Activated CD4-positive, alpha-beta memory T cell treated with anti-CD3 and anti-CD28 coated beads for 36 hours (primary cell): ENCODE data around the gene ENTPD7. TPM values are rescaled to one million over a fixed set of nuclear protein-coding genes. Genes with fewer than 3 reads are reported as not detected.

Experiments
- CTCF ChIA-PET: fragments of 350-600 bp; sonication (Branson Sonifier 250); formaldehyde crosslinking; loops from one replicate; lab custom pipeline; 2021; ENCODE audit warnings: antibody characterized with exemption, inconsistent platforms; lab: Charles Lee
- POLR2A ChIA-PET: fragments of 350-600 bp; sonication (Branson Sonifier 250); formaldehyde crosslinking; loops from one replicate; lab custom pipeline; 2021; ENCODE audit warnings: antibody characterized with exemption; lab: Charles Lee
- DNase-seq: peaks from one replicate; pipeline ENCODE4 v3.0.0-alpha.2; 2020
- H3K27ac Mint-ChIP-seq: one replicate; pipeline ENCODE4 v1.8.0; 2021; ENCODE audit warnings: mixed read lengths
- H3K27me3 Mint-ChIP-seq: one replicate; pipeline ENCODE4 v1.8.0; 2021; ENCODE audit warnings: mixed read lengths
- H3K36me3 Mint-ChIP-seq: one replicate; pipeline ENCODE4 v1.8.0; 2021; ENCODE audit warnings: mixed read lengths
- H3K4me1 Mint-ChIP-seq: one replicate; pipeline ENCODE4 v1.8.0; 2021; ENCODE audit warnings: low read depth, mixed read lengths
- H3K4me3 Mint-ChIP-seq: one replicate; pipeline ENCODE4 v1.8.0; 2021; ENCODE audit warnings: mild to moderate bottlenecking, mixed read lengths
- H3K9me3 Mint-ChIP-seq: one replicate; pipeline ENCODE4 v1.8.0; 2021; ENCODE audit warnings: mixed read lengths
- intact Hi-C: fragments of 100-400 bp; cut with micrococcal nuclease; formaldehyde crosslinking; loops from one replicate; pipeline ENCODE4 v1.15.1; 2023
- total RNA-seq, 2 experiments: library from RNA; stranded (reverse); gene quantifications; one replicate each; pipeline ENCODE4 v1.2.3, GENCODE V29; 2021

The ENTPD7 gene
- total RNA-seq, 2 experiments from 2014 or later, result 3.0 to 3.3 TPM

DNA sequence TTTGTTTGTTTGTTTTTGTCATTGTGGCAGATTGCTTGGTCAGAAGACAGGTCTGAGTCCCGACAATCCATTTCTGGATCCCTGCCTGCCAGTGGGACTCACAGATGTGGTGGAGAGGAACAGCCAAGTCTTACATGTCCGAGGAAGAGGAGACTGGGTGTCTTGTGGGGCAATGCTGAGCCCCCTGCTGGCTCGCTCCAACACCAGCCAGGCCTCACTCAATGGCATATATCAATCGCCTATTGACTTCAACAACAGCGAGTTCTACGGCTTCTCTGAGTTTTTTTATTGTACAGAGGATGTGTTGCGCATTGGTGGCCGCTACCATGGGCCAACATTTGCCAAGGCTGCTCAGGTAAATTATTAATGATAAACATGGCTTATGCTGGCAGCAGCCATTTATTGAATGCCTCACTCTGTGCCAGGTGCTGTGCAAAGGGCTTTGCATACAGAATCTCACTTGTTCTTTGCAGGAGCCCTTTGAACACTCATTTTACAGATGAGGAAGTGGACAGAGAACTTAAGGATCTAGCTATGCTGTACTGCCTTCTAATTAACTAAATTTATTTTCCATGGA is 39.3 kb downstream of the ENTPD7 start:
- CTCF ChIA-PET, result no interaction called here
- H3K36me3 Mint-ChIP-seq, result peaks cover 28% of the 10 kb centered on the region
- POLR2A ChIA-PET, result no interaction called here
- no peak overlapping the region for H3K4me3 Mint-ChIP-seq
- no peaks in the 10 kb centered on the region for H3K27me3 Mint-ChIP-seq
- H3K9me3 Mint-ChIP-seq, result no peaks in the 10 kb centered on the region
- intact Hi-C loops, result loop anchor here (1.0 kb wide), 1 partner anchor 10 kb away; no protein-coding TSS in a partner anchor
- no peak for DNase-seq
- H3K27ac Mint-ChIP-seq, result no peak overlapping the region
- H3K4me1 Mint-ChIP-seq, result no peaks in the 10 kb centered on the region

DNA sequence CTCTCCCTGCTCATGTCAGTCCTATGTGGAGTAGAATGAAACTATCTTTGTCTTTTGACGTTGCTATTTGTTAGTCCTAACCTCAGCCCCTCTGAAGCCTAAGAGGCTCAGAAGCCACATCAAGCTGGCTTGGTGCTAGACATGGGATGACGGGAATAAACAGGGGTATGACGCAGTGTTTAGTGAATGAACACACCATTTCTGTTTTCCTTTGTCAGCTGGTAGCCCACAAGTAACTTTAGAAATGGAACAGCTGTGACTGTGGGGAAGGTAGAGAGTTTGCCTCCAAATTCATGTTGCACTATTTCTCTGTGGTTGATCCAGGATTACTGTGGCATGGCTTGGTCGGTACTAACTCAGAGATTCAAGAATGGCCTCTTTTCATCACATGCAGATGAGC is 41.3 kb downstream of the ENTPD7 start:
- POLR2A ChIA-PET, result no interaction called here
- Mint-ChIP-seq H3K27ac (no peak overlapping the region), H3K9me3 (no peaks in the 10 kb centered on the region), H3K36me3 (peaks cover 28% of the 10 kb centered on the region), H3K27me3 (no peaks in the 10 kb centered on the region), H3K4me1 (no peaks in the 10 kb centered on the region), H3K4me3 (no peak overlapping the region)
- no peak for DNase-seq
- intact Hi-C loops, result no loop called here
- CTCF ChIA-PET, result no interaction called here

DNA sequence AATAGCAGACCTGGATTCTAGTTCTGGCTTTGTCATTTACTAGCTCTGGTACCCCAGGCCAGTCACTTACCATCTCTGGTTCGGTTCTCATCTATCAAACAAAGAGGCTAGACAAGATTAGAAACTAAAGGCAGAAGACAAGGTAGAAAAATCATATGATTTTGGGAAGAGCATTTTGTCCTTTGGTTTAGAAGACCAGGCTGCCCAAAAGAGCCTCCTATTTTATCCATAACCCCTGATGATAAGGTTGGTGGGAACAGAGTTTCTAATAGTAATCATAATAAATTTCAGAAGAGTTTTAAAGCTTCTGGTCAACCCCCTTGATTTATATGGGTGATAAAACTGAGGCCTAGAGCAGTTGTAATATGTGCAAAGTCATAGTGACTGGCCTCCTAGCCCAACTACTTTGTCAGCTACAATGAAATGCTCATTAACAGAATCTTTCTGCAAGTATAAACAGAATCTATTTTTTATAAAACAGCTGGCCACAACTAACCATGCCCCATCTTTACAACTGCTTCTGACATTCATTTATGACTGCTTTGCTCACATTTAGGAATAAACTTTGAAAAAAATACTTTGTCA is 49.2 kb downstream of the ENTPD7 start:
- peaks cover 13% of the 10 kb centered on the region for H3K36me3 Mint-ChIP-seq
- no peaks in the 10 kb centered on the region for H3K9me3 Mint-ChIP-seq
- no peak overlapping the region for H3K27ac Mint-ChIP-seq
- H3K4me3 Mint-ChIP-seq, result no peak overlapping the region
- POLR2A ChIA-PET, result no interaction called here
- intact Hi-C loops, result loop anchor here (1.0 kb wide), 1 partner anchor 9 kb away; no protein-coding TSS in a partner anchor
- no peak for DNase-seq
- CTCF ChIA-PET, result interaction anchor here (5.3 kb wide), 1 partner anchor 149 kb away, joined by 32 read pairs; no protein-coding TSS in a partner anchor
- H3K4me1 Mint-ChIP-seq, result peaks cover 11% of the 10 kb centered on the region
- no peaks in the 10 kb centered on the region for H3K27me3 Mint-ChIP-seq

DNA sequence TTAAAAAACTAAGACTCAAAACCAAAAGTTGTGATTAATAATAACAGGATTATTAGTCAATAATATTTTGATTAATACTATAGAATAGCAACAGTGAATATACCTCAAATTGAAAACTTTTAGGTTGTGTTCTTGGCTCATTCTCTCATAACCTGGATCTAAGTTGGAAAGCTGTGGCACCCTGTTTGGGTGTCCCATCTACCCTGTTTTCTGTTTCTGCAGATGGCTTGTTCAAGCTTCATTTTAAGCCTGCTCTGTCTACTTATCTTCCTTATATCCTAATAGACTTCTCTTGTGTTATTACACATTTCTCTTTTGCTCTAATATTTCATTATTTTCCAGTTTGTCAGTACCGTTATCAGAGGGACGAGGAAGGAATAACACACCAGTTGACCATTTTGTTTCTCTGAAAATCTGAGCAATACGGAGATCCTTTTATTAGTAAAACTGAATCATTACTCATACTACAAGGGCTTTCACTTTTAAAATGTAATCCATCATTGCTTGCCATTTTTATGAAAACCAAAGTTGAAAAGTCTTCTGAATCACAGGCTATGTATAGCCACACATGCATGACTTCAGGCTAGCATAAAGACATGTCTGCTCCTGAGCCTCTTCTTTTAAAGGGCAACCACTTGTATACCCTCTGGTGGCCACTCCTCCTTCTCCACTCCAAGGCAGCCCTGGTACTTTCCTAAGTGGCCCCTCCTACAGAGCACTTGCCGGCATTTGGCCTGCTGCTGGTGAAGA is 50.3 kb downstream of the ENTPD7 start:
- intact Hi-C loops, result loop anchor here (2.0 kb wide), 2 partner anchors 51 to 279 kb away; partner anchors contain the start of genes ENTPD7 and GOT1
- Mint-ChIP-seq H3K27me3 (no peaks in the 10 kb centered on the region), H3K4me1 (peaks cover 11% of the 10 kb centered on the region), H3K9me3 (no peaks in the 10 kb centered on the region), H3K27ac (peak overlapping the region; percentile 53), H3K4me3 (no peak overlapping the region), H3K36me3 (peaks cover 19% of the 10 kb centered on the region)
- CTCF ChIA-PET, result interaction anchor here (1.5 to 5.3 kb wide), 4 partner anchors 21 to 318 kb away, joined by 4 to 32 read pairs (median 6); no protein-coding TSS in a partner anchor
- POLR2A ChIA-PET, result interaction anchor here (0.7 kb wide), 1 partner anchor 94 kb away, joined by 3 read pairs; no protein-coding TSS in a partner anchor
- no peak for DNase-seq

GRCh38 chr10:99711129-99711719 is 51.9 kb downstream of the ENTPD7 start:
- H3K4me3 Mint-ChIP-seq, result no peak overlapping the region
- peaks cover 24% of the 10 kb centered on the region for H3K36me3 Mint-ChIP-seq
- H3K27me3 Mint-ChIP-seq, result no peaks in the 10 kb centered on the region
- H3K9me3 Mint-ChIP-seq, result no peaks in the 10 kb centered on the region
- DNase-seq, result peak; percentile 31
- peaks cover 11% of the 10 kb centered on the region for H3K4me1 Mint-ChIP-seq
- ChIA-PET POLR2A (interaction anchor here (0.9 kb wide), 1 partner anchor 52 kb away, joined by 4 read pairs; the partner anchor contains the start of gene ENTPD7), CTCF (interaction anchor here (1.2 to 5.3 kb wide), 10 partner anchors 20 to 319 kb away, joined by 3 to 32 read pairs (median 5); partner anchors contain the start of genes CUTC and ENTPD7)
- intact Hi-C loops, result loop anchor here (1.0 to 2.0 kb wide), 6 partner anchors 52 to 280 kb away; partner anchors contain the start of genes ENTPD7 and GOT1
- no peak overlapping the region for H3K27ac Mint-ChIP-seq

DNA sequence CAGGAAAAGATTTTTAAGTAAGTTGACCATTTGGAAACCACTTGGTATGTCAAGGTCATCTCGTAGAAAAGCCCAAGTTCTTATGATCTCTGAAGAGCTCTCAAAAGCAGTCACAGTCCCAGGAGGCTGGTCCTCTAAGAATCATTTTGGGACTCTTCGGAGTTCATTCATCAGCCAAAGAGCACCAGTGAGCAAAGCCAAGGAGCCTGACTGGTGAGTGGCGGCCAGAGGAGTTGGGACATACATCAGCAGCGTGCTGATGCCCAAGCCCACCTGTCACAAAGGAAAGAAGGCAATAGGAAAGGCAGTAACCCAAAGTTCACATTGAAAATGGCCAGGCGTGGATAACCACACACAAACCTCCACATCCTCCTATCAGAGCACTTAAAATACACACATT is 55.1 kb downstream of the ENTPD7 start:
- no peak for DNase-seq
- Mint-ChIP-seq H3K27me3 (no peaks in the 10 kb centered on the region), H3K36me3 (peaks cover 38% of the 10 kb centered on the region), H3K9me3 (no peaks in the 10 kb centered on the region), H3K4me3 (no peak overlapping the region), H3K27ac (no peak overlapping the region), H3K4me1 (peaks cover 11% of the 10 kb centered on the region)
- intact Hi-C loops, result no loop called here
- POLR2A ChIA-PET, result no interaction called here
- CTCF ChIA-PET, result interaction anchor here (1.5 to 2.0 kb wide), 2 partner anchors 18 to 278 kb away, joined by 4 to 9 read pairs; no protein-coding TSS in a partner anchor

DNA sequence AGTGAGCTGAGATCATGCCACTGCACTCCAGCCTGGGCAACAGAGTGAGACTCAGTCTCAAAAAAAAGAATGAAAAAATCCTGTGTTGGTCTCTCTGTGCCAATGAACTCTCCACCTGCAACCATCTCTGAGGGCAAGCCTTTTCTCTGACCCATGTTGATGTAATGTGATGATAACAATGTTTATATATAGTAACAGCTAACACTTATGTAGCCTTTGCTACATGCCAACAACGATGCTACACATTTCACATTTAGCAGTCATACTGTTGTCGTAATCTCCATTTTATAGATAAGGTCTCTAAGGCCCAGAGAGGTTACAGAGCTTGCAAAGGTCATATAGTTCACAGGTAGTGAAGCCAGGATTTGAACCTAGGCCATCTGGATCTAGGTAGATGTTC is 61.1 kb downstream of the ENTPD7 start:
- Mint-ChIP-seq H3K36me3 (peaks cover 55% of the 10 kb centered on the region), H3K4me1 (no peaks in the 10 kb centered on the region), H3K27ac (no peak overlapping the region), H3K4me3 (no peak overlapping the region), H3K27me3 (no peaks in the 10 kb centered on the region), H3K9me3 (no peaks in the 10 kb centered on the region)
- no peak for DNase-seq
- CTCF ChIA-PET, result no interaction called here
- intact Hi-C loops, result no loop called here
- POLR2A ChIA-PET, result interaction anchor here (1.2 kb wide), 1 partner anchor 12 kb away, joined by 3 read pairs; the partner anchor contains the start of genes COX15 and CUTC

DNA sequence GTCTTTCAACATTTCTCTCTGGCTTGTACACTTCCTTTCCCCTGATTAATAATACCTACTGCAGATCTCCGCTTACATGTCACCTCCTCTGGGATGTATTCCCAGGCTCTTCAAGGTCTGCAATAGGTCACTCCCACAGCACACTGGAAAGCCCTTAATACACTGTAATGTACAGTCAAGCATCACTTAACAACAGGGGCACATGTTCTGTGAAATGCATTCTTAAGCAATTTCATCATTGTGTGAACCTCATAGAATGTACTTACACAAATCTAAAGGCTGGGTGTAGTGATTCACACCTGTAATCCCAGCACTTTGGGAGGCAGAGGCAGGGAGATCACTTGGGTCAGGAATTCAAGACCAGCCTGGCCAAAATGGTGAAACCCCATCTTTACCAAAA is 70.7 kb downstream of the ENTPD7 start:
- intact Hi-C loops, result loop anchor here (10.0 kb wide), 1 partner anchor 1595 kb away; the partner anchor contains the start of gene R3HCC1L
- H3K27me3 Mint-ChIP-seq, result no peaks in the 10 kb centered on the region
- POLR2A ChIA-PET, result interaction anchor here (1.4 kb wide), 1 partner anchor 111 kb away, joined by 3 read pairs; no protein-coding TSS in a partner anchor

GRCh38 chr10:99731306-99732032 is 72.2 kb downstream of the ENTPD7 start:
- intact Hi-C loops, result loop anchor here (1.0 to 10.0 kb wide), 4 partner anchors 72 to 1597 kb away; partner anchors contain the start of genes ENTPD7, GOT1, R3HCC1L and SLC25A28
- CTCF ChIA-PET, result interaction anchor here (0.6 to 2.7 kb wide), 8 partner anchors 10 to 296 kb away, joined by 3 to 10 read pairs (median 5); partner anchors contain the start of gene DNMBP
- Mint-ChIP-seq H3K36me3 (peaks cover 35% of the 10 kb centered on the region), H3K4me3 (peak overlapping the region; percentile 100), H3K27me3 (no peaks in the 10 kb centered on the region), H3K27ac (peak overlapping the region; percentile 100), H3K9me3 (no peaks in the 10 kb centered on the region), H3K4me1 (peaks cover 28% of the 10 kb centered on the region)
- no peak for DNase-seq
- POLR2A ChIA-PET, result interaction anchor here (0.6 to 3.1 kb wide), 12 partner anchors 10 to 417 kb away, joined by 3 to 20 read pairs (median 4); partner anchors contain the start of genes ENTPD7, GOT1 and SLC25A28

More for the DNA sequence above, 70.7 kb downstream of the ENTPD7 start:
- peaks cover 21% of the 10 kb centered on the region for H3K4me1 Mint-ChIP-seq
- no peak overlapping the region for H3K4me3 Mint-ChIP-seq
- H3K9me3 Mint-ChIP-seq, result no peaks in the 10 kb centered on the region
- CTCF ChIA-PET, result no interaction called here
- no peak overlapping the region for H3K27ac Mint-ChIP-seq
- H3K36me3 Mint-ChIP-seq, result peaks cover 37% of the 10 kb centered on the region
- DNase-seq, result no peak

- H3K27ac Mint-ChIP-seq, result peak within 1 kb of the TSS; percentile 100
- H3K4me1 Mint-ChIP-seq, result peaks cover 28% of the 10 kb centered on the region
- peak within 1 kb of the TSS; percentile 100 for H3K4me3 Mint-ChIP-seq
- POLR2A ChIA-PET, result interaction anchor here (0.6 to 3.1 kb wide), 11 partner anchors 9 to 416 kb away, joined by 3 to 20 read pairs (median 4); partner anchors contain the start of genes ENTPD7, GOT1 and SLC25A28
- peak; percentile 97 for DNase-seq
- peaks cover 39% of the 10 kb centered on the region for H3K36me3 Mint-ChIP-seq
- no peaks in the 10 kb centered on the region for H3K9me3 Mint-ChIP-seq
- H3K27me3 Mint-ChIP-seq, result no peaks in the 10 kb centered on the region
- intact Hi-C loops, result loop anchor here (1.0 to 10.0 kb wide), 4 partner anchors 73 to 1597 kb away; partner anchors contain the start of genes ENTPD7, GOT1, R3HCC1L and SLC25A28
- CTCF ChIA-PET, result interaction anchor here (0.5 to 2.7 kb wide), 13 partner anchors 10 to 297 kb away, joined by 3 to 10 read pairs (median 3); partner anchors contain the start of genes DNMBP, ENTPD7 and SLC25A28
Measured at GRCh38 chr10:99732033-99732842, 72.9 kb downstream of the ENTPD7 start, which contains the start of the genes COX15 and CUTC. COX15 (minus strand) TSS chr10:99732127; CDS start chr10:99732049, 78 bp downstream. CUTC (plus strand) TSS chr10:99732234; CDS start chr10:99732349, 115 bp downstream.
